ENCODE measurements around the gene AIFM2. TPM values are rescaled to one million over a fixed set of nuclear protein-coding genes. Genes with fewer than 3 reads are reported as not detected.
"Not testable (repeated sequence)": the region's sequence is repeated elsewhere in the genome, so short reads cannot be mapped to it uniquely, and the experiment has no call there.

Gene AIFM2
- total RNA-seq, result 14.7 and 26.6 TPM in 2 replicates

GRCh38 chr10:70132098-70133029, at the start of gene AIFM2:
AIFM2 (minus strand) TSS chr10:70132825; CDS start chr10:70124084, 8,741 bp downstream.
- H3K4me3 ChIP-seq (ENCODE audit: low read depth, low read length), result peak within 1 kb of the TSS; percentile 45
- no peak for FAIRE-seq
- peak; percentile 47 for DNase-seq (ENCODE audit: low read depth)
- H3K36me3 ChIP-seq (ENCODE audit: control insufficient read depth, insufficient read depth, low read length), result no peaks in the 10 kb centered on the region
- H3K27me3 ChIP-seq (ENCODE audit: control insufficient read depth, insufficient read depth, low read length), result no peaks in the 10 kb centered on the region
- TF ChIP-seq CTCF (IDR thresholded peaks at IDR 0.05; ENCODE audit: insufficient read depth, low read length, severe bottlenecking), result peak; percentile 17

- H3K36me3 ChIP-seq (ENCODE audit: control insufficient read depth, insufficient read depth, low read length); FAIRE-seq; H3K27me3 ChIP-seq (ENCODE audit: control insufficient read depth, insufficient read depth, low read length): not testable (repeated sequence)
Observed at GRCh38 chr10:70179209-70179608, 46.6 kb upstream of the AIFM2 start.

GRCh38 chr10:70178139-70178725, 45.6 kb upstream of the AIFM2 start:
- DNase-seq (ENCODE audit: low read depth), result no peak
- H3K27me3 ChIP-seq (ENCODE audit: control insufficient read depth, insufficient read depth, low read length), result no peaks in the 10 kb centered on the region
- no peak for FAIRE-seq
- TF ChIP-seq CTCF (IDR thresholded peaks at IDR 0.05; ENCODE audit: insufficient read depth, low read length, severe bottlenecking), result no peak
- no peak overlapping the region for H3K4me3 ChIP-seq (ENCODE audit: low read depth, low read length)
- H3K36me3 ChIP-seq (ENCODE audit: control insufficient read depth, insufficient read depth, low read length), result no peaks in the 10 kb centered on the region

More at GRCh38 chr10:70179209-70179608, 46.6 kb upstream of the AIFM2 start:
- not testable (repeated sequence) for DNase-seq (ENCODE audit: low read depth); H3K4me3 ChIP-seq (ENCODE audit: low read depth, low read length)

GRCh38 chr10:70176441-70176840, 43.8 kb upstream of the AIFM2 start:
- no peaks in the 10 kb centered on the region for H3K36me3 ChIP-seq (ENCODE audit: control insufficient read depth, insufficient read depth, low read length)
- FAIRE-seq, result no peak

GRCh38 chr10:70175516-70175915, 42.9 kb upstream of the AIFM2 start:
- Histone ChIP-seq H3K36me3 (ENCODE audit: control insufficient read depth, insufficient read depth, low read length) (no peaks in the 10 kb centered on the region), H3K4me3 (ENCODE audit: low read depth, low read length) (no peak overlapping the region), H3K27me3 (ENCODE audit: control insufficient read depth, insufficient read depth, low read length) (no peaks in the 10 kb centered on the region)
- no peak for FAIRE-seq
- no peak for TF ChIP-seq CTCF (IDR thresholded peaks at IDR 0.05; ENCODE audit: insufficient read depth, low read length, severe bottlenecking)
- no peak for DNase-seq (ENCODE audit: low read depth)

More at GRCh38 chr10:70176441-70176840, 43.8 kb upstream of the AIFM2 start:
- Histone ChIP-seq H3K27me3 (ENCODE audit: control insufficient read depth, insufficient read depth, low read length) (no peaks in the 10 kb centered on the region), H3K4me3 (ENCODE audit: low read depth, low read length) (no peak overlapping the region)
- DNase-seq (ENCODE audit: low read depth), result peak; percentile 34
- no peak for TF ChIP-seq CTCF (IDR thresholded peaks at IDR 0.05; ENCODE audit: insufficient read depth, low read length, severe bottlenecking)

GRCh38 chr10:70174058-70174741, 41.6 kb upstream of the AIFM2 start:
- Histone ChIP-seq H3K27me3 (ENCODE audit: control insufficient read depth, insufficient read depth, low read length) (no peaks in the 10 kb centered on the region), H3K4me3 (ENCODE audit: low read depth, low read length) (no peak overlapping the region), H3K36me3 (ENCODE audit: control insufficient read depth, insufficient read depth, low read length) (no peaks in the 10 kb centered on the region)
- FAIRE-seq, result no peak
- peak; percentile 35 for DNase-seq (ENCODE audit: low read depth)
- TF ChIP-seq CTCF (IDR thresholded peaks at IDR 0.05; ENCODE audit: insufficient read depth, low read length, severe bottlenecking), result no peak
